Effector memory CD8-positive, alpha-beta T cell (primary cell): ENCODE measurements around the gene HEPACAM2.

Experiments
- ATAC-seq: fragments of 150-1000 bp; cut with Tn5 transposase; replicated peaks from 2 replicates; pipeline ENCODE4 v1.10.0; 2021; ENCODE audit warnings: mild to moderate bottlenecking, moderate library complexity
- DNase-seq, 3 experiments: peaks; one replicate each; pipeline ENCODE4 v3.0.0; 2021
- H3K27ac Mint-ChIP-seq, 2 donors: one replicate each; pipeline ENCODE4 v1.8.0; 2022; ENCODE audit warnings: mild to moderate bottlenecking in 2 of 2, mixed read lengths in 2 of 2, moderate library complexity in 2 of 2
- H3K27me3 Mint-ChIP-seq, 2 donors: one replicate each; pipeline ENCODE4 v1.8.0; 2022; ENCODE audit warnings: mixed read lengths in 2 of 2
- H3K36me3 Mint-ChIP-seq: one replicate; pipeline ENCODE4 v1.8.0; 2022; ENCODE audit warnings: mild to moderate bottlenecking, moderate library complexity, mixed read lengths; ENCODE audit not compliant: insufficient read depth
- H3K4me1 Mint-ChIP-seq, 2 donors: one replicate each; pipeline ENCODE4 v1.8.0; 2022; ENCODE audit warnings: low read depth in 2 of 2, mixed read lengths in 2 of 2
- H3K4me3 Mint-ChIP-seq, 2 donors: one replicate each; pipeline ENCODE4 v1.8.0; 2022; ENCODE audit warnings: mild to moderate bottlenecking in 2 of 2, mixed read lengths in 2 of 2, moderate library complexity in 2 of 2
- H3K9me3 Mint-ChIP-seq, 2 donors: one replicate each; pipeline ENCODE4 v1.8.0; 2022; ENCODE audit warnings: mixed read lengths in 2 of 2

Gene HEPACAM2

DNA sequence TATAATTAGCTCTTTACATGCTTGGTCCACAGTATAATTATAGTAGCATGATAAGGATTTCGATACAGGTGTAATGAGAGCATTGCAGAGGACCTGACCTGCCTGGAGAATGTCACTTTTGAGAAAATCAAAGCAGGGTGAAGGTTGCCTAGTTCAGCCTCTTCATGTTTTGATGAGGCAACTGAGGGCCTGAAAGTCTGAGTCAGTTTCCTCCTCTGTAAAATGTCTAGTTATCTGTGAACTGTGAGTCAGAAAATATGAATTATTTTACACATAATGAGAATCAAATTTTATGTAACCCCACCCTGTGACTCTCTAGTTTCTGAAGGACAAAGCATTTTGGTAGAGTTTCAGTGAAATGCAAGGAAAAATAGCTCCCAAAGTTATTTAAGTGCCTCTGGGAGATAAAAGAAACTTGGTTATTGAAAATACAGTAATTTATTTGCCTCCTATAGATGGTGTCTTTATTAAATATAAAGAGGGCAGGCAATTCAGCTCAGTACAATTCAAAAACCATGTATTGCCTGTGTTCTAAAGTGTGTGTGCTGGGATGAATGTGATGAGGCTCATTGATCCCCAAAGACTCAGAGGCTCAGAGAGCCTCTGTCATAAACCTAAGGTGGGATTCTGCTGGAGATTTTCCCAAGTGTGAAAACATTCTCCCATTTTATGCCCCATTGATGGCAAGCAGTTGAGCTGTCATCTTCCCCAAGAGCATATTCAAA lies 40.8 kb downstream of the HEPACAM2 start:
- no peak overlapping the region for H3K4me3 Mint-ChIP-seq
- no peaks in the 10 kb centered on the region for H3K4me1 Mint-ChIP-seq
- no peaks in the 10 kb centered on the region for H3K36me3 Mint-ChIP-seq
- H3K27ac Mint-ChIP-seq: no peak overlapping the region
- DNase-seq (no peak), ATAC-seq (no peak)
- no peaks in the 10 kb centered on the region for H3K9me3 Mint-ChIP-seq
- H3K27me3 Mint-ChIP-seq: peaks cover 35 to 50% of the 10 kb centered on the region in 2 donors

DNA sequence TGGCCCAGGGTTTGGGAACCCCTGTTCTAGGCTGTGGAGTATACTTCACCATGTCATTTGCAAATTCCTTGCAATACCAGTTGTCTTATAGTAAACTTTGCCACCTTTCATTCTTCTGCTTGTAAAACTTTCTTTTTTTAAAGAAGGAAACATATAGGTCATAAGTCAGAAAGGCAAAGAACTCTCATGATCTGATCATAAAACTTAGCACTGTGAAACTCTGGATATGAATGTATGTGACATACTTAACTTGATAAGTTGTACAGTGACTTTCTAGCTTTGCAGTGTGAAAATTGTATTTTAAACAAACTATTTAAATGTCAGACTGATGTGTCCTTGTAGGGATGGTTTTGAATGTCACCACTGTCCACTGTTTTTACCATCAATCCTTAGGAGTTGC lies 47.1 kb downstream of the HEPACAM2 start:
- H3K27ac Mint-ChIP-seq: no peak overlapping the region
- H3K4me3 Mint-ChIP-seq: no peak overlapping the region
- no peaks in the 10 kb centered on the region for H3K36me3 Mint-ChIP-seq
- peaks cover 21 to 29% of the 10 kb centered on the region in 2 donors for H3K27me3 Mint-ChIP-seq
- no peak for ATAC-seq
- H3K9me3 Mint-ChIP-seq: no peaks in the 10 kb centered on the region
- H3K4me1 Mint-ChIP-seq: no peaks in the 10 kb centered on the region
- DNase-seq: no peak

DNA sequence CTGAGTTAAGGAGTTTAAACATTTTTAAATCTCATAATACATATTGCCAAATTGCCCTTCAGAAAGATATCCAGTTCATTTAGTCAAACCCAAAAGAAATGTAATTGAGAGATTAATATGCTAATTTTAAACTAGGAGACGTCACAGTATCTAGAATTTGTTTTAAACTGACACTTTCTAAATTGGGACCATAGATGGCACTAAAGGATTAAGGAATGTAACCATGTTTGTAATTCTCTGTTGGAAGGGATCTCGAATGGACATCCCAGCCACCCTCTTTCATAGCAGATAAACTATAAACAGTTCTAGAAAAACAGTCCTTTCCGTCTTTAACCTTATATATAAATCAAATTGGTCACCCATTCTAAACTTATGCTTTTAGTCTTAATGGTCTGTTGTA lies 48.1 kb downstream of the HEPACAM2 start:
- DNase-seq: no peak
- Mint-ChIP-seq H3K4me1 (no peaks in the 10 kb centered on the region), H3K36me3 (no peaks in the 10 kb centered on the region)

DNA sequence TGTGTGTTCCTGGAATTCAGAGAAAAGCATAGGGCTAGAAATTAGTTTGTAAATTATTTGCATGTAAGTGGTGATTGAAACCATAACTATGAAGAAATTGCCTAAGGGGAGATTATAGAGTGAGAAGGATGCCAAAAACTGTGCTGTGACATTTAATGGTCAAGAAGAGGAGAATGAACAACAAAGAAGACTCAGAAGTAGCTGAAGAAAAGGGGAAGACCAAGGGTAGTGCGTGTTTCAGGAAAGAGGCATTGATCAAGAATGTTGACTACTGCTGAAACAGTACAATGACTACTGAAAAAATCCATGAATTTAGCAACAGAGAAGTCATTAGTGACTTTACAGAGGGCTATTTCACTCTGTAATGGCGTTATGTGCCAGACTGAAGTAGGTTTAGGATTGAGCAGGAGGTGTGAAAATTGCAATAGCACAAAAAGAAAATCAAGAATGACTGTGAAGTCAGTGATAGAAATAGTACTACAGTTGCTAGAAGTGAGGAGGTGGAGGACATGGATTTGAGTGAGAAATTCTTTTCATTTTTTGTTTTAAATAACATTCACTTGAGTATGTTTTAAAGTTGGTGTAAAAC lies 49.2 kb downstream of the HEPACAM2 start:
- H3K9me3 Mint-ChIP-seq: no peaks in the 10 kb centered on the region
- H3K27me3 Mint-ChIP-seq: peaks cover 1 to 34% of the 10 kb centered on the region in 2 donors
- no peak overlapping the region for H3K27ac Mint-ChIP-seq
- no peak for ATAC-seq
- no peak for DNase-seq
- no peaks in the 10 kb centered on the region for H3K4me1 Mint-ChIP-seq
- H3K4me3 Mint-ChIP-seq: no peak overlapping the region
- H3K36me3 Mint-ChIP-seq: no peaks in the 10 kb centered on the region

More for the DNA sequence above, 48.1 kb downstream of the HEPACAM2 start:
- Mint-ChIP-seq H3K4me3 (no peak overlapping the region), H3K27me3 (peaks cover 11 to 32% of the 10 kb centered on the region in 2 donors), H3K27ac (no peak overlapping the region), H3K9me3 (no peaks in the 10 kb centered on the region)
- no peak for ATAC-seq

DNA sequence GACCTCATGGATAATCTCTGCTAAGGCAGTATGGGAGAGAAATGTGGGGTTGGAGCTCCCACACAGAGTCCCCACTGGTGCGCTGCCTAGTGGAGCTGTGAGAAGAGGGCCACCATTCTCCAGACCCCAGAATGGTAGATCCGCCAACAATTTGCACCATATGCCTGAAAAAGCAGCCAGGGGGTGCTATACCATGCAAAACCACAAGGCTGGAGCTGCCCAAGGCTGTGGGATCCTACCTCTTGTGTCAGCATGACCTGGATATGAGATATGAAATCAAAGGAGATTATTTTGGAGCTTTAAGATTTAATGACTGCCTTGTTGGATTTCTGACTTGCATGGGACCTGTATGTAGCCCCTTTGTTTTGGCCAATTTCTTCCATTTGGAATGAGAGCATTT lies 51.0 kb downstream of the HEPACAM2 start:
- Mint-ChIP-seq H3K27me3 (peaks cover 9 to 35% of the 10 kb centered on the region in 2 donors), H3K36me3 (no peaks in the 10 kb centered on the region), H3K4me1 (no peaks in the 10 kb centered on the region), H3K9me3 (peaks cover 0 to 8% of the 10 kb centered on the region in 2 donors), H3K4me3 (no peak overlapping the region), H3K27ac (no peak overlapping the region)
- ATAC-seq: no peak
- no peak for DNase-seq

DNA sequence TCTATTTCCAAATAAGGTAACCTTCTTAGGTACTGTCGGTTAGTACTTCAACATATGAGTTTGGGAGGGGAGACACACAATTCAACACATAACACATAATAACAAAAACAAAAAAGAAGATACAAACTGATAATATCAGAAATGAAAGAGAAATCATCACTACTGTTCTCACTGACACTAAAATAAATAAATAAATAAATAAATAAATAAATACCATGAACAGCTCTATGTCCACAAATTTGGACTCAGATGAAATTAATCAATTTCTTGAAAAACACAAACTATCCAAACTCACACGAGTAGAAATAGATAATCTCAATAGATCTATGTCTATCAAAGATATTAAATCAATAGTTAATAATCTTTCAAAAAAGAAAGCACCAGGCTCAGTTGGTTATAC lies 53.6 kb downstream of the HEPACAM2 start:
- Mint-ChIP-seq H3K9me3 (peaks cover 7 to 9% of the 10 kb centered on the region in 2 donors), H3K4me1 (no peaks in the 10 kb centered on the region), H3K27me3 (peaks cover 9 to 35% of the 10 kb centered on the region in 2 donors), H3K36me3 (no peaks in the 10 kb centered on the region), H3K4me3 (no peak overlapping the region), H3K27ac (no peak overlapping the region)
- no peak for DNase-seq
- no peak for ATAC-seq

DNA sequence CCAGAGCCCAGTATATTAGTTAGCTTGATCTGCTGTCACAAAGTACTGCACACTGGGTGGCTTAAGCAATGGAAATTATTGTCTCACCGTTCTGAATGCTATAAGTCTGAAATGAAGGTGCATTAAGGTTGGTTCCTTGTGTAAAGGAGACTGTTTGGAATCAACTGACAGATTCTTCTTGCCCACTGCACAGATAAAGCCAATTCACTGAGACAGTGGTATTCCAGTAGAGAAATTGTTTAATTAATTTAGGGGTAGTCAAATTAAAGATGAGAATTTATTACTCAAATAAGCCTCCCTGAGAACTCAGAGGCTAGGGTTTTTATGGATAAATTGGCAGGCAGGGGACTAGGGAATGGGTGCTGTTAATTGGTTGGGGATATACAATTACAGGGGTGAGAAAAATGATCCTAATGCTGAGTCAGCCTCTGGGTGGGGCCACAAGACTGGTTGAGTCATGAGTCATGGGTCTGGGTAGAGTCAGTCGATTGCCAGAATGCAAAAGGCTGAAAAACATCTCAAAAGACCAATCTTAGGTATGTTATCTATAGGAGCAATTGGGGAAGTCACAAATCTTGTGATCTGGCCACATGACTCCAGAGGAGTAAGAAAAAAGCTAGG lies 54.6 kb downstream of the HEPACAM2 start:
- no peak overlapping the region for H3K27ac Mint-ChIP-seq
- H3K27me3 Mint-ChIP-seq: peaks cover 9 to 25% of the 10 kb centered on the region in 2 donors
- ATAC-seq (no peak), DNase-seq (no peak)
- no peak overlapping the region for H3K4me3 Mint-ChIP-seq
- peaks cover 7 to 9% of the 10 kb centered on the region in 2 donors for H3K9me3 Mint-ChIP-seq
- no peaks in the 10 kb centered on the region for H3K4me1 Mint-ChIP-seq
- H3K36me3 Mint-ChIP-seq: no peaks in the 10 kb centered on the region

DNA sequence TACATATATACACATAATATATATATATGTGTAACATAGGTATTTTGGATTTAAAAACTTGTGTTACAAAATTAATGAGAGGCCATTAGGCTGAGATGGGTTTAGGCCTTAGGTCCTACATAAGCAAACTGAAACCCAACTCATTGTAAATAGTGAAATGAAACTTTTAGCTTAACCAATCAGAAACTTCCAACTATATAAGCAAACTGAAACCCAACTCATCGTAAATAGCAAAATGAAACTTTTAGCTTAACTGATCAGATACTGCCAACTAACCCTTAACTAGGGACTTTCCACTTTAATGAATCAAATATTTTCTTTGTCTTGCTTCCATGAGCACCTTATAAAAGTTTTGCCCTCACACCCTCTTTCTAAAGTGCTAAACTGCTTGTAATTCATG lies 60.8 kb downstream of the HEPACAM2 start:
- H3K27ac Mint-ChIP-seq: peak overlapping the region in 1 of 2 donors; percentile 41
- DNase-seq: no peak
- peaks cover 2 to 7% of the 10 kb centered on the region in 2 donors for H3K9me3 Mint-ChIP-seq
- no peaks in the 10 kb centered on the region for H3K36me3 Mint-ChIP-seq
- H3K4me3 Mint-ChIP-seq: peak overlapping the region in 1 of 2 donors; percentile 34
- peaks cover 0 to 3% of the 10 kb centered on the region in 2 donors for H3K4me1 Mint-ChIP-seq
- H3K27me3 Mint-ChIP-seq: peaks cover 0 to 6% of the 10 kb centered on the region in 2 donors
- peak; percentile 88 for ATAC-seq

DNA sequence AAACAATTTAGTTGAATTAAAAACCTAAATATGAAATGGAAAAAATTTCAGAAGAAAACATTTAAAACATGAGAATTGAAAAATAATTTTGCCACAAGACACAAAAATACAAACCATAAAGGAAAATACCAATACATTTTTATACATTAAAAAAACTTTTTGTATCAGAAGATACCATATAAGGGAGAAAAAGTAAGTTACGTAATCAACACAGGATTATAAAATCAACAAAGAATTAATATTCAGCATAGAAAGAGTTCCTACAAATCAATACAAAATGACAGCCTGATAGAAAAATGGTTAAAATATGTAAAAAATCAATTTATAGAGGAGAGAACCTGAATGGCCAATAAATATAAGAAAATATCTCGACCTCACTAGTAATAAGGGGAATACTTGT lies 61.5 kb downstream of the HEPACAM2 start:
- no peak for ATAC-seq
- H3K9me3 Mint-ChIP-seq: peaks cover 2 to 7% of the 10 kb centered on the region in 2 donors
- H3K4me3 Mint-ChIP-seq: no peak overlapping the region
- H3K36me3 Mint-ChIP-seq: no peaks in the 10 kb centered on the region
- DNase-seq: no peak
- peak overlapping the region; percentile 18 to 41 for H3K27ac Mint-ChIP-seq
- peaks cover 0 to 3% of the 10 kb centered on the region in 2 donors for H3K4me1 Mint-ChIP-seq
- H3K27me3 Mint-ChIP-seq: peaks cover 0 to 8% of the 10 kb centered on the region in 2 donors

DNA sequence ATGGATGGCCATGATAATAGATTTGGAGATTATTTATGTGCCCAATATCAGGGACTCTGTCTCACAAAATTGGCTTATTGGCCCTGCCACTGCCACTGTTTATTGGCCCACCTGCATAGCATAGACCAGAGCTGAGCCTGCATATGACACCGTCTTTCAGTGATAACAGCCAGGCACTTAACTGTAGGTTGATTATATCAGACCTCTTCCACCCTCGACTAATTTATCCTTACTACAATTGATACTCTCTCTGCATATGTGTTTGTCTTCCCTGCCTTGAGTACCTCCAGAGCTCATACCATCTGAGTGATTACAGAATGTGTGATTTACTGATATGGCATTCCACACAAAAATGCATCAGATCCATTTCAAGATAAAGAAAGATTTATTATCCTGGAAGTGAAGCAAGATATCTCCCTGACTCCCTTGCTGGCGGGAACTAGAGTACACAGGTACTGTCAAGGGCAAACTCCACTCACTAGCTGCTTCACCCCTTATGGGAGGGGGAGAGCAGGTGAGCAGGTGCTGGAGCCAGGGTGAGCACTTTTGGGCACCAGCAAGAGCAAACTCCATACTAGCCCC lies 65.0 kb downstream of the HEPACAM2 start:
- Mint-ChIP-seq H3K36me3 (no peaks in the 10 kb centered on the region), H3K4me1 (peaks cover 0 to 3% of the 10 kb centered on the region in 2 donors), H3K9me3 (no peaks in the 10 kb centered on the region), H3K4me3 (no peak overlapping the region), H3K27me3 (peaks cover 0 to 15% of the 10 kb centered on the region in 2 donors), H3K27ac (no peak overlapping the region)
- DNase-seq (no peak), ATAC-seq (no peak)

DNA sequence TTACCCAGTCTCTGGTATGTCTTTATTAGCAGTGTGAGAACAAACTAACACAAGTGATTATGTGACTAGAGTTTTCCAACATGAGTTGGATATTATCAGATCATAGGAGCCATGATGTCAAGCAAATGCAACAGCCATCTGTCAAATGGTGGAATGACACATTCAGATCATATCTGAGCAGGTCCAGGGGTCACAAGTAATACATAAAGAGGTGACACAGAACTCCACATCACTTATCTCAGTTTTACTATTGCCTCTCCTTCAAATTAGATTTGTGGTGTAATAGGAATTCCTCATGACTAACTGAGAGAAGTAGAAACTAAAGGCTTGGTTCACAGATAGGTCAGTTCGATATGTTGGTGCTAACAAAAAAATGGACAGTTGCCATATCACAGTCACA lies 65.9 kb downstream of the HEPACAM2 start:
- H3K27ac Mint-ChIP-seq: no peak overlapping the region
- H3K36me3 Mint-ChIP-seq: no peaks in the 10 kb centered on the region
- H3K4me1 Mint-ChIP-seq: no peaks in the 10 kb centered on the region
- no peak overlapping the region for H3K4me3 Mint-ChIP-seq
- ATAC-seq (no peak), DNase-seq (no peak)
- H3K27me3 Mint-ChIP-seq: peaks cover 0 to 15% of the 10 kb centered on the region in 2 donors
- H3K9me3 Mint-ChIP-seq: no peaks in the 10 kb centered on the region

DNA sequence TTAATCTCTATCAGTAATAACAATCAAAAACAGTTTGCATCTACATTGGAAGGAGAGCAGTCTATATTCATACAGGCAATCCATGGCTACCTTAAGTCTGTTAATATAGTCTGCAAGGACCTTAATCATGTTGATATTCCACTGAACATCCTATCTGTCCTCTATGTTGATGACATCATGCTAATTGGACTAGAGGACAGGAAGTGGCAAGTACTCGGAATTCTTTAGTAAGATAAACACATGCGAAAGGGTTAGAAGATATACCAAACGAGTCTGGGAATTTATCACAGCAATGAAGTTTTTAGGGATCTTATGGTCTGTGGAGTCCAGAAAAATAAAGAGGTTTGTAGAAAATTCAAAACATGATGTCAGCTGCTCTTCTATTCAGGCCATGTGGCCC lies 66.8 kb downstream of the HEPACAM2 start:
- no peak for ATAC-seq
- Mint-ChIP-seq H3K9me3 (no peaks in the 10 kb centered on the region), H3K27ac (no peak overlapping the region), H3K27me3 (peaks cover 0 to 21% of the 10 kb centered on the region in 2 donors), H3K4me1 (no peaks in the 10 kb centered on the region), H3K4me3 (no peak overlapping the region), H3K36me3 (no peaks in the 10 kb centered on the region)
- no peak for DNase-seq

DNA sequence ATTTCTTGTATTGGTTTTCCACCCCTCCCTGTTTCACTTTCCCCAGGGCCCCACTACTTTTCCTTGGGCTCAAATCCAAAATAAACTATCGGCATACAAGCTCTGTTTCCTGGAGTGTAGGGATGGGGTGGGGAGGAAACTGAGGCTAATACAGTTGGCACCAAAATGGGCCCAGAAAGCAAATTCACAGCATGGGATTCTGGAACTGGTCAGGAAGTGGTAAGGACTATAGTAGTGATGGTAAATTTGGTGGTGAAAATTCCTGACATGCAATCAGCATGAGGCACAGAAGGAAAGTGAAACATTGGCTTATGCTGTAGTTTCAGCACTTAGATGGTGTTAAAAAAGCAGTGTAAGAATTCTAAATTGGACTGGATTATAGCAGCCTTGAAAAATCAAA lies 69.4 kb downstream of the HEPACAM2 start:
- Mint-ChIP-seq H3K27me3 (peaks cover 0 to 22% of the 10 kb centered on the region in 2 donors), H3K4me1 (no peaks in the 10 kb centered on the region), H3K27ac (no peak overlapping the region), H3K9me3 (no peaks in the 10 kb centered on the region), H3K36me3 (no peaks in the 10 kb centered on the region), H3K4me3 (no peak overlapping the region)
- DNase-seq: no peak
- no peak for ATAC-seq
